Measurements from ENCODE around the gene FAM118B.
"Not testable (repeated sequence)": the region's sequence is repeated elsewhere in the genome, so short reads cannot be mapped to it uniquely, and the experiment has no call there.

The FAM118B gene

DNA sequence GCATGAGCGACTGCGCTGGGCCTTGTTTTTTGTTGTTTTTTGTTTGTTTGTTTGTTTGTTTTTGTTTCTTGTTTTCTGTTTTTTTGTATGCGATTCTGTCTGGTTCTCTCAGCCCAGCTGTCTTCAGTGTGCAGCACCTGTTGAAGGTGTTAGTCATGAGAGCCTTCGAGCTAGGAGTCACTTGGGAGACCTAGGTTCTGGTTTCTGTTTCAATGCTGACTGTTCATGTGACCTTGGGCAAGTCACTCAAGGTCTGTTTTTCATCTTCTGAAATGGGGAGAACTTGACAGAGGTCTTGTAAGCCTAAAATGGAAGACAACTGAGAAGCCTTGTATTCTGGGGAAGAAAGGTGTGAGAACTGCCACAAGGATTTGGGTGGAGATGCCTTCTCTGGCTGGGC is 94.1 kb downstream of the FAM118B start:
- H3K4me1 ChIP-seq (ENCODE audit: control insufficient read depth, insufficient read depth, low read length): peaks cover 13% of the 10 kb centered on the region
- no peaks in the 10 kb centered on the region for H3K36me3 ChIP-seq (ENCODE audit: control insufficient read depth, insufficient read depth, low read length, severe bottlenecking)
- no peak for DNase-seq (ENCODE audit: low read depth)
- no peak overlapping the region for H3K4me3 ChIP-seq (ENCODE audit: low read length)
- H3K27me3 ChIP-seq (replicated peaks; ENCODE audit: control insufficient read depth, insufficient read depth, low read length): no peaks in the 10 kb centered on the region
- H3K9me3 ChIP-seq (ENCODE audit: control insufficient read depth, low read length): no peaks in the 10 kb centered on the region
- no peak overlapping the region for H3K9ac ChIP-seq (ENCODE audit: low read length)

- no peak overlapping the region for H3K4me3 ChIP-seq (ENCODE audit: low read length)
- no peaks in the 10 kb centered on the region for H3K27me3 ChIP-seq (replicated peaks; ENCODE audit: control insufficient read depth, insufficient read depth, low read length)
- DNase-seq (ENCODE audit: low read depth): peak; percentile 85
- H3K9me3 ChIP-seq (ENCODE audit: control insufficient read depth, low read length): no peaks in the 10 kb centered on the region
- H3K36me3 ChIP-seq (ENCODE audit: control insufficient read depth, insufficient read depth, low read length, severe bottlenecking): no peaks in the 10 kb centered on the region
- H3K4me1 ChIP-seq (ENCODE audit: control insufficient read depth, insufficient read depth, low read length): peaks cover 26% of the 10 kb centered on the region
- H3K9ac ChIP-seq (ENCODE audit: low read length): no peak overlapping the region
Observed at GRCh38 chr11:126307706-126308105, 96.1 kb downstream of the FAM118B start.

DNA sequence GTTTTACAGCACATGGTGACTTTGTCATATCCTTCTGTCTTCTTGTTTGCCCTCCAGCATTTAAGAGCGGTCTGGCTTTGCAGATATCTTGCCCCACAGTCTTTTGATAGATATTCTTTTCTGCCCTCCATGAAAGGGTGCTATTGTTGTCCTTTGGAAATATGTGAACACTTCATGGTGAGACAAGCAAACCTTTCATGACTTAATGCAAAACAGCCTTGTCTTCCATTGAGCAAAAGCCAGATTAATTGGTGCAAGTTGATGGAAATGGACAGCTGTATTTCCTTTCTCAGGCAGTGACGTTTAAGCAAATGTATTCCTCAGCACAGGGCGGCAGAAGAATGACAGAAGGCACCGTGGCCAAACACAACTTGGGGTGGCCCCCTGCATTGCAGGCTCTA is 96.7 kb downstream of the FAM118B start:
- no peaks in the 10 kb centered on the region for H3K9me3 ChIP-seq (ENCODE audit: control insufficient read depth, low read length)
- no peak overlapping the region for H3K9ac ChIP-seq (ENCODE audit: low read length)
- peaks cover 26% of the 10 kb centered on the region for H3K4me1 ChIP-seq (ENCODE audit: control insufficient read depth, insufficient read depth, low read length)
- peak; percentile 48 for DNase-seq (ENCODE audit: low read depth)
- no peaks in the 10 kb centered on the region for H3K36me3 ChIP-seq (ENCODE audit: control insufficient read depth, insufficient read depth, low read length, severe bottlenecking)
- no peaks in the 10 kb centered on the region for H3K27me3 ChIP-seq (replicated peaks; ENCODE audit: control insufficient read depth, insufficient read depth, low read length)
- no peak overlapping the region for H3K4me3 ChIP-seq (ENCODE audit: low read length)

- H3K9me3 ChIP-seq (ENCODE audit: control insufficient read depth, low read length); H3K4me3 ChIP-seq (ENCODE audit: low read length); H3K27me3 ChIP-seq (replicated peaks; ENCODE audit: control insufficient read depth, insufficient read depth, low read length); H3K36me3 ChIP-seq (ENCODE audit: control insufficient read depth, insufficient read depth, low read length, severe bottlenecking); DNase-seq (ENCODE audit: low read depth); H3K9ac ChIP-seq (ENCODE audit: low read length): not testable (repeated sequence)
- H3K4me1 ChIP-seq (ENCODE audit: control insufficient read depth, insufficient read depth, low read length): peaks cover 22% of the 10 kb centered on the region
Observed at GRCh38 chr11:126308771-126309170, 97.2 kb downstream of the FAM118B start.

DNA sequence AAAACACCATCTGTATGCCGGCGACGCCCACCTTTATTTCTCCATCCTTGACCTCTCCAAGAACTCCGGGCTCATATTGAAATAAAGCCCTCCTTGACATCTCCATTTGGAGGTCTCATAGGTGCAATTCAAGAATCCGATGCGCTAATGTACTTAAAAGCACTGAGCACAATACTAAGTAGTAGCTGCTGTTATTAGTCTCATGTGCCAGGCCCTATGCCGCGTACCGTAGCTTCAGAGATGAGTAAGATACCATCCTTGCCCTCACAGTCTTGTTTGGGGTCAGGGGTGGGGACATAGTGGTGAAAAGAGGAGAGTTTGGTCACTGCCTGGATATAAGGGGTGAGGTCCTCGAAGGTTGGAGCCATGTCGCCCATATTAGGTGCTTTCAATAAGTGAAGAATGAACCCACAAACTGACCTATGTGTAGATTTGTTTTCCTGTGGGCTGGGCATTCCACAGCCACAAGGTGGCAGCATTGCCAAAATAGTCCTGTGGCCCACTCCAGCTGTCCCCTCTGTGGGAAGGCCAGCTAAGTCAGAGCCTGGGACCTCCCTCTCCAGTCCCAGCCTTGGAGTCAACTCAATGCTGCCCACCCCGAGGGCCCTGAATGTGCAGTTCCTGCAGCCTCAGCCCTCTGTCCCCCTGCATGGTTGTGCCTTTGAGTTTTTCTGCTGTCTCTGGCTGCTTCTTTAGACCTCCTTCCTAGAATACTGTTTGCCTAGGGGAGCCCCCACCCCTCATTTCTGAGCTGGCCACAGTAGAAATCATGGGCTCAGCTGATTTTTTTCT is 98.8 kb downstream of the FAM118B start:
- no peak overlapping the region for H3K4me3 ChIP-seq (ENCODE audit: low read length)
- peaks cover 15% of the 10 kb centered on the region for H3K4me1 ChIP-seq (ENCODE audit: control insufficient read depth, insufficient read depth, low read length)
- DNase-seq (ENCODE audit: low read depth): peak; percentile 91
- peaks cover 6% of the 10 kb centered on the region for H3K36me3 ChIP-seq (ENCODE audit: control insufficient read depth, insufficient read depth, low read length, severe bottlenecking)
- no peaks in the 10 kb centered on the region for H3K27me3 ChIP-seq (replicated peaks; ENCODE audit: control insufficient read depth, insufficient read depth, low read length)
- H3K9me3 ChIP-seq (ENCODE audit: control insufficient read depth, low read length): no peaks in the 10 kb centered on the region
- peak overlapping the region; percentile 37 for H3K9ac ChIP-seq (ENCODE audit: low read length)

- peak overlapping the region; percentile 37 for H3K9ac ChIP-seq (ENCODE audit: low read length)
- peaks cover 15% of the 10 kb centered on the region for H3K4me1 ChIP-seq (ENCODE audit: control insufficient read depth, insufficient read depth, low read length)
- H3K4me3 ChIP-seq (ENCODE audit: low read length): no peak overlapping the region
- no peak for DNase-seq (ENCODE audit: low read depth)
- H3K27me3 ChIP-seq (replicated peaks; ENCODE audit: control insufficient read depth, insufficient read depth, low read length): no peaks in the 10 kb centered on the region
- peaks cover 6% of the 10 kb centered on the region for H3K36me3 ChIP-seq (ENCODE audit: control insufficient read depth, insufficient read depth, low read length, severe bottlenecking)
- H3K9me3 ChIP-seq (ENCODE audit: control insufficient read depth, low read length): no peaks in the 10 kb centered on the region
Observed at GRCh38 chr11:126310992-126311310, 99.4 kb downstream of the FAM118B start.

DNA sequence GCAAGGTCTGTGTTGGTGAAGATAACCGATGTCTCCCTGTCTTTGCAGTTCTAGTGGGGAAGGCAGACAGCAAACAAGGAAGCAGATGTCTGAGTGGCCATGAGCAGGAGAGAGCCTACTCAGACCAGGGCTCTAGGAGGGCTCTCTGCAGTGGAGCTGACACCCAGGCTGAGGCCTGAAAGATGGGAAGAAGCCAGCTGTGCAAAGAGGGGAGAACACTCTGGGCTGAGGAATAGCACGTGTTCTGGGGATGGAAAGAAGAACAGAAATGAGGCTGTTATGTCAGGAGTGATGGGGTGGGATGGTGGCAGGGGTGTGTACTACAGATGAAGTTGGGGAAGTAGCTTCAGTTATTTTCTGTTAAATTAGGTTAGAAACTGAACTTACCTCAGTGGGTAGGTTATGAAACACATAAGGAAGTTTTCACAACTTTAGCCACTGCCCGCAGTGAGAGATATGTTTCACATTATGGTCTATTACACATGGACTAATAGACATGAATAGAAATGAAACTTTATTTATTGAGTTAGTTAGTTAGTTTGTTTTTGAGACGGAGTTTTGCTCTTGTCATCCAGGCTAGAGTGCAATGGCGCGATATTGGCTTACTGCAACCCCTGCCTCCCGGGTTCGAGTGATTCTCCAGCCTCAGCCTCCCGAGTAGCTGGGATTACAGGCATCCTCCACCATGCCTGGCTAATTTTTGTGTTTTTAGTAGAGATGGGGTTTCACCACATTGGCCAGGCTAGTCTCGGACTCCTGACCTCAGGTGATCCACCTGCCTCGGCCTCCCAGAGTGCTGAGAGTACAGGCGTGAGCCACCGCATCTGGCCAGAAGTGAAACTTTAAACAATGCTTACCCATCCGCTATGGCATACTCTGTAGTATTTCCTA is 100.1 kb downstream of the FAM118B start:
- H3K4me1 ChIP-seq (ENCODE audit: control insufficient read depth, insufficient read depth, low read length): peaks cover 15% of the 10 kb centered on the region
- no peaks in the 10 kb centered on the region for H3K27me3 ChIP-seq (replicated peaks; ENCODE audit: control insufficient read depth, insufficient read depth, low read length)
- no peaks in the 10 kb centered on the region for H3K9me3 ChIP-seq (ENCODE audit: control insufficient read depth, low read length)
- peak overlapping the region; percentile 37 for H3K9ac ChIP-seq (ENCODE audit: low read length)
- DNase-seq (ENCODE audit: low read depth): peak; percentile 6
- no peak overlapping the region for H3K4me3 ChIP-seq (ENCODE audit: low read length)
- peaks cover 6% of the 10 kb centered on the region for H3K36me3 ChIP-seq (ENCODE audit: control insufficient read depth, insufficient read depth, low read length, severe bottlenecking)

Measured in adipocyte (in vitro differentiated cells).